A549 treated with CpdA at 1 μM for 4 hours (cell line): Measurements from ENCODE around the gene CAMSAP2. TPM values are rescaled to one million over a fixed set of nuclear protein-coding genes. Genes with fewer than 3 reads are reported as not detected.

Source experiments
- total RNA-seq: library from RNA; stranded (reverse); fragments of 200-300 nt; extraction: Qiagen RNA extraction; gene quantifications from 5 replicates; pipeline ENCODE4 v1.2.3, GENCODE V29; 2022; ENCODE audit warnings: low read depth

CAMSAP2 gene
- 17.6 to 27.1 TPM (median 20.8 TPM) in 5 replicates for total RNA-seq

GRCh38 chr1:200738327-200738948 lies at the start of gene CAMSAP2:
Gene CAMSAP2 (plus strand): TSS chr1:200738893. CDS start chr1:200739828, 935 bp downstream.

GRCh38 chr1:200872446-200873115 lies 133.9 kb downstream of the CAMSAP2 start, which contains the start of gene GPR25:
Gene GPR25 (plus strand): TSS chr1:200872981. CDS start chr1:200873038, 57 bp downstream.

DNA sequence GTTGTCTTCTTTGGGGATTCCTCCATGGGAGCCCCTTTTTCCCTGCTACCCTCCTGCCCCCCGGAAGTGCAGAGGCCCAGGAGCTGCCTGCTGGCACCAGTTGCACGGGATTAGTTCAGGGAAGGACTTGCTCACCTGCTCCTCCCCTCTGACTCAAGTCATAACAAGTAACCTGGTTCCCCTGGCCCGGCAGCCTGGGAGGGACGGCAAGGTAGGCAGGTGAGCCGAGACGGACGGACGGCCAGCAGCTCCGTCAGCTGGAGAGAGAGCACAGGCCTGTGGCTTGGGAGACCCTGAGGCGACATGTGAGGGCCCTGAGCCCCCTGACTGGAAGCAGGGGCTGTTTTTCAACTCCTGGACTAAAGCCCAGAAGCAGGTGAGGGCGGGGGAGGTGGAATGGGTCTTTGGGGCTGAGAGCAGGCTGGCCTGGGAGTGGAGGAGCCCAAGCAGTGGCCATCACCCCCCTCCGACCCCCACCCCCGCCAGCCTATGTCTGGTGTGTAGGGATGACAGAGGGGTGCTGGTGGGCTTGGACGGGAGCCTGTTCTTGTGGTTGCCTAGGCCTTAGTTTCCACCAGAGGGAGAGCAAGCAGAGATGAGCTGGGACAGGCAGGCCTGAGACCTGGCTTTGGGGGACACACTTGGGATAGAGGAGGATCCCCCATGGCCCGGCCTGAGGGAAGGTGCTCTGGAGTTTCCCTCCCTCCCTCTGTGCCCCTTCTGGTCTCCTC lies 156.2 kb downstream of the CAMSAP2 start, which contains the start of gene INAVA:
Gene INAVA (plus strand): TSS at position 189 of the 731 bp plus-strand sequence. CDS start 3,501 bp downstream, outside the sequence.

Other genes starting within 250 kb of the CAMSAP2 start
- gene KIF14, start 118.1 kb upstream of the CAMSAP2 start, total RNA-seq: 7.9 to 13.1 TPM (median 11.6 TPM) in 5 replicates
- 13.7 to 16.2 TPM (median 14.8 TPM) in 5 replicates for gene DDX59, start 69.0 kb upstream of the CAMSAP2 start, total RNA-seq
- gene GPR25, start 134.1 kb downstream of the CAMSAP2 start, total RNA-seq: not detected in 5 replicates
- gene INAVA, start 156.0 kb downstream of the CAMSAP2 start, total RNA-seq: 33.8 to 43.7 TPM (median 37.4 TPM) in 5 replicates